ENCODE results near the gene CNGA3.
A peak's percentile ranks its signal among the peaks of the same experiment; 100 is the strongest.
"Not testable (repeated sequence)": the region's sequence is repeated elsewhere in the genome, so short reads cannot be mapped to it uniquely, and the experiment has no call there.

The CNGA3 gene

GRCh38 chr2:98405301-98405700, 59.0 kb downstream of the CNGA3 start:
- no peak for DNase-seq

- no peak for DNase-seq
Observed at GRCh38 chr2:98408155-98408554, 61.9 kb downstream of the CNGA3 start.

GRCh38 chr2:98412751-98413458, 66.6 kb downstream of the CNGA3 start:
- DNase-seq, result peak; percentile 43

- DNase-seq, result not testable (repeated sequence)
Observed at GRCh38 chr2:98414246-98414645, 68.0 kb downstream of the CNGA3 start.

GRCh38 chr2:98415719-98416248, 69.5 kb downstream of the CNGA3 start:
- not testable (repeated sequence) for DNase-seq

GRCh38 chr2:98416383-98417159, 70.3 kb downstream of the CNGA3 start:
- DNase-seq, result no peak

GRCh38 chr2:98419544-98419943, 73.3 kb downstream of the CNGA3 start:
- DNase-seq, result no peak

GRCh38 chr2:98419977-98420725, 73.9 kb downstream of the CNGA3 start:
- no peak for DNase-seq

- no peak for DNase-seq
Observed at GRCh38 chr2:98422449-98422848, 76.2 kb downstream of the CNGA3 start.

- DNase-seq, result no peak
Observed at GRCh38 chr2:98426771-98427170, 80.5 kb downstream of the CNGA3 start.

GRCh38 chr2:98432145-98432544, 85.9 kb downstream of the CNGA3 start:
- no peak for DNase-seq

- DNase-seq, result no peak
Observed at GRCh38 chr2:98433363-98433964, 87.2 kb downstream of the CNGA3 start.

- no peak for DNase-seq
Observed at GRCh38 chr2:98434492-98434891, 88.2 kb downstream of the CNGA3 start.

GRCh38 chr2:98435670-98436069, 89.4 kb downstream of the CNGA3 start:
- not testable (repeated sequence) for DNase-seq

GRCh38 chr2:98436734-98437133, 90.5 kb downstream of the CNGA3 start:
- no peak for DNase-seq

- DNase-seq, result no peak
Observed at GRCh38 chr2:98438190-98439133, 92.2 kb downstream of the CNGA3 start.

GRCh38 chr2:98441706-98442450, 95.6 kb downstream of the CNGA3 start:
- DNase-seq, result no peak

GRCh38 chr2:98442488-98442887, 96.2 kb downstream of the CNGA3 start:
- no peak for DNase-seq

GRCh38 chr2:98444436-98445176, 98.3 kb downstream of the CNGA3 start, which contains the start of gene INPP4A:
TSS of gene INPP4A (plus strand) at chr2:98444858. CDS start at chr2:98520049, 75,191 bp downstream.
- peak; percentile 75 for DNase-seq

GRCh38 chr2:98445177-98445682, 99.0 kb downstream of the CNGA3 start:
- DNase-seq, result no peak

All from stimulated activated CD4-positive, alpha-beta T cell treated with anti-CD3 and anti-CD28 coated beads, Interleukin-1b, Interleukin-23, amount 100 ng/mL, for 48 hours (primary cell).